Sciatic nerve (tissue), 2 donors: ENCODE data around the gene BRSK2. TPM values are rescaled to one million over a fixed set of nuclear protein-coding genes. Genes with fewer than 3 reads are reported as not detected.

Source experiments
- ATAC-seq: fragments of 200-7000 bp; cut with Tn5 transposase; one replicate; pipeline ENCODE4 v1.9.1; 2020; ENCODE audit warnings: mild to moderate bottlenecking, moderate library complexity
- DNase-seq: peaks from one replicate; pipeline ENCODE4 v3.0.0-alpha.2; 2020; ENCODE audit warnings: low spot score
- intact Hi-C: fragments of 100-400 bp; cut with DNase I; formaldehyde crosslinking; loops from one replicate; pipeline ENCODE4 v1.14.2; 2022
- total RNA-seq: library from RNA; stranded (reverse); fragmentation: NEBNext Ultra II Directional; extraction: Animal tissue kit (Norgen Biotek cat#: 25700); gene quantifications from one replicate; pipeline ENCODE4 v1.2.1, GENCODE V29; 2021
- donor health status: DM: no; HTN: no; CAD: no.
- donor health status: DM: no; HTN: no; CAD: no.

Gene BRSK2
- total RNA-seq, 1 donor from 2014 or later = 7.4 TPM

DNA sequence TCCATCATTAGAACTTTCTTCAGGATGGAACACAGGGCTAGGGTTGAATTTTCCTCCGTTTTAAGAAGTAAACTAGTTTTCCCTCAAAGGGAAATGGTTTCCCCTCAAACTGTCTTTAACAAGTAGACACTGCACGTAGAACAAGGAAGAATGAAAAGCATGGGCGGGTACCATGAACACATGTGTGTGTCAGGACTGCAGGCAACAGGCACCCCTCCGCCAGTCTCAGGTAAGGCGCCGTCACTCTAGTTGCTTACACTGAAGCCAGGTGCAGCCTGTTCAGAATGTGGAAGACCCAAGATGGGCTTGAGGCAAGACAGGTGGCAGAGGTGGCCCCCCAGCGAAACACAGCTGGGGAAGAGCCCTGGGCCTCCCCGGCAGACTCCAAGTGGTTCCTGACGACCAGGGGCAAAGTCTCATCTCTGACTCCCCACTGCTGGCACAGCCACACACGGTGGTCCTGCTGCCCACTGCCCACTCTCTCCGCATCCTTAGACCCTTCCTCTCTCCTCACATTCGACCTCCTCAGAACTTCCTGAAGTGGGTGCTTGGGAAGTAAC is 122.3 kb downstream of the BRSK2 start:
- DNase-seq = no peak
- intact Hi-C loops = no loop called here
- ATAC-seq = no peak

Other genes starting within 250 kb of the BRSK2 start
- gene MUC5AC, start 232.0 kb upstream of the BRSK2 start, total RNA-seq = 0.27 TPM
- 0.71 TPM for gene MUC5B, start 166.9 kb upstream of the BRSK2 start, total RNA-seq
- 60.5 TPM for gene TOLLIP, start 80.3 kb upstream of the BRSK2 start, total RNA-seq
- 55.2 TPM for gene MOB2, start 96.8 kb downstream of the BRSK2 start, total RNA-seq
- 8.9 TPM for gene DUSP8, start 182.3 kb downstream of the BRSK2 start, total RNA-seq
- gene KRTAP5-1, start 195.3 kb downstream of the BRSK2 start, total RNA-seq = not detected
- gene KRTAP5-2, start 208.4 kb downstream of the BRSK2 start, total RNA-seq = not detected
- not detected for gene KRTAP5-3, start 218.5 kb downstream of the BRSK2 start, total RNA-seq
- gene KRTAP5-4, start 232.2 kb downstream of the BRSK2 start, total RNA-seq = not detected
- gene KRTAP5-5, start 239.8 kb downstream of the BRSK2 start, total RNA-seq = not detected